OCI-LY3 (cell line): ENCODE data around the gene TTLL8.

ENCODE experiments used
- H2AFZ ChIP-seq: fragments of 200-600, 300-600 bp; shearing (Covaris generic); 2 replicates; pipeline ENCODE4 v1.6.0; 2014; ENCODE audit warnings: antibody characterized with exemption, low read depth, low read length
- H3K27ac ChIP-seq: fragments of 200-600, 300-600 bp; sonication (generic); 2 replicates; pipeline ENCODE4 v1.5.1; 2014; ENCODE audit warnings: mild to moderate bottlenecking, low read length, moderate library complexity, mixed read lengths
- H3K27me3 ChIP-seq: fragments of 200-600, 300-600 bp; sonication (generic); 2 replicates; pipeline ENCODE4 v1.6.1; 2014; ENCODE audit warnings: low read depth, low read length, mixed read lengths
- H3K36me3 ChIP-seq: fragments of 200-600, 300-600 bp; sonication (generic); replicated peaks from 2 replicates; pipeline ENCODE3; 2014; ENCODE audit warnings: low read depth, low read length, mixed read lengths
- H3K4me1 ChIP-seq: fragments of 300-600, 200-600 bp; sonication (generic); 2 replicates; pipeline ENCODE4 v1.6.1; 2014; ENCODE audit warnings: low read length, mixed read lengths
- H3K4me2 ChIP-seq: fragments of 200-600, 300-600 bp; sonication (generic); 2 replicates; pipeline ENCODE4 v1.6.1; 2014; ENCODE audit warnings: low read length, mixed read lengths
- H3K4me3 ChIP-seq: fragments of 300-600, 200-600 bp; sonication (generic); 2 replicates; pipeline ENCODE4 v1.5.1; 2014; ENCODE audit warnings: antibody characterized with exemption, mild to moderate bottlenecking, low read length, moderate library complexity
- H3K79me2 ChIP-seq: fragments of 300-600, 200-600 bp; shearing (Covaris generic); 2 replicates; pipeline ENCODE4 v1.6.1; 2014; ENCODE audit warnings: mild to moderate bottlenecking, low read length, mixed read lengths
- H3K9ac ChIP-seq: fragments of 300-600, 200-600 bp; shearing (Covaris generic); 2 replicates; pipeline ENCODE4 v1.6.0; 2014; ENCODE audit warnings: mild to moderate bottlenecking, low read length, moderate library complexity
- H3K9me3 ChIP-seq: fragments of 200-600, 300-600 bp; shearing (Covaris generic); 2 replicates; pipeline ENCODE4 v1.6.1; 2014; ENCODE audit warnings: low read length, mixed read lengths; ENCODE audit not compliant: insufficient read depth
- H4K20me1 ChIP-seq: fragments of 200-600, 300-600 bp; sonication (generic); 2 replicates; pipeline ENCODE4 v1.6.1; 2016; ENCODE audit warnings: low read length, mixed read lengths; ENCODE audit not compliant: insufficient read depth
- EZH2phosphoT487 ChIP-seq: fragments of 200-600 bp; shearing (Covaris generic); IDR thresholded peaks from 2 replicates; pipeline ENCODE4 v1.6.1; 2018; ENCODE audit warnings: antibody characterized with exemption, mixed run types, low read depth
- TF ChIP-seq, protein P1 (sequence below): fragments of 200-600, 300-600 bp; sonication (generic); IDR thresholded peaks from 2 replicates; pipeline ENCODE4 v1.5.1; 2014; ENCODE audit warnings: antibody characterized with exemption, low read length, low read depth

Gene TTLL8

DNA sequence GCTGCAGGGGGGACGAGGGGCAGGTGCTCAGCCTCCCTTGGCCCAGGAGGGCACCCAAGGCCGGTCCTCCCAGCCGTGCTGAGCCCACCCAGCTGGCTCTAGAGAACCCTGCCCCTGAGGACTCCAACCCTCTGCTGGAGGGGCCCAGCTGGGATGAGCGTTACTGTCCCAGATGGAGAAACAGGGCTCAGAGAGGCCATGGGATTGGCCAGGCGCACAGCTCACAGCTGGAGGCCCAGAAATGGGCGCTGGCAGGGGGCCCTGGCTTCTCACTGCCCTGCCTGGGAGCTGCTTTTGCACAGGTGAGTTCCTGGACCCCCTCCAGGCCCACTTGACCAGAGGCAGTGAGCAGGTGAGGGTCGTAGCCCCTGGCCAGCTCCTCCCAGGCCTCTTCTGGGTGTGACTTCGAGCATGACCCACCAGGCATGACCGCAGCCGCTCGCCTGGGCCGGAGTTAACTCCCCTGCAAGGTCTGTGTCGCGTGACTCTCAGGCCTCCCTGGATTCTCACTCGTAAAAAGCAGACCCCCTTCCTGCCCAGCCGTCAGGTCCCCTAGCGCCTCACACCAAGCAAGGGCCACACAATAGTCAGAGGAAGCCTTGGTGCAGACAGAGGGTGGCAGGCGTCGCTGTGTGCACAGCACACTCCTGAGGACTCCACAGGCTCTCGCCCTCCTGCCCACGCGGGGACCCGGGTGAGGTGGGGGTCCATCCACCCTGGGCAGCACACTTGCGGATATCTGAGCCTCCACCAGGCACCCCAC is 25.8 kb downstream of the TTLL8 start:
- Histone ChIP-seq H3K9ac (no peak overlapping the region), H3K9me3 (no peaks in the 10 kb centered on the region), H3K4me3 (no peak overlapping the region), H3K36me3 (no peaks in the 10 kb centered on the region), H3K79me2 (no peaks in the 10 kb centered on the region), H3K4me1 (no peaks in the 10 kb centered on the region; the same call in 1 of the 2 replicates), H2AFZ (no peak overlapping the region), H3K27ac (no peak overlapping the region), H3K4me2 (no peak overlapping the region), H3K27me3 (no peaks in the 10 kb centered on the region), H4K20me1 (no peaks in the 10 kb centered on the region)
- TF ChIP-seq, protein P1, sequence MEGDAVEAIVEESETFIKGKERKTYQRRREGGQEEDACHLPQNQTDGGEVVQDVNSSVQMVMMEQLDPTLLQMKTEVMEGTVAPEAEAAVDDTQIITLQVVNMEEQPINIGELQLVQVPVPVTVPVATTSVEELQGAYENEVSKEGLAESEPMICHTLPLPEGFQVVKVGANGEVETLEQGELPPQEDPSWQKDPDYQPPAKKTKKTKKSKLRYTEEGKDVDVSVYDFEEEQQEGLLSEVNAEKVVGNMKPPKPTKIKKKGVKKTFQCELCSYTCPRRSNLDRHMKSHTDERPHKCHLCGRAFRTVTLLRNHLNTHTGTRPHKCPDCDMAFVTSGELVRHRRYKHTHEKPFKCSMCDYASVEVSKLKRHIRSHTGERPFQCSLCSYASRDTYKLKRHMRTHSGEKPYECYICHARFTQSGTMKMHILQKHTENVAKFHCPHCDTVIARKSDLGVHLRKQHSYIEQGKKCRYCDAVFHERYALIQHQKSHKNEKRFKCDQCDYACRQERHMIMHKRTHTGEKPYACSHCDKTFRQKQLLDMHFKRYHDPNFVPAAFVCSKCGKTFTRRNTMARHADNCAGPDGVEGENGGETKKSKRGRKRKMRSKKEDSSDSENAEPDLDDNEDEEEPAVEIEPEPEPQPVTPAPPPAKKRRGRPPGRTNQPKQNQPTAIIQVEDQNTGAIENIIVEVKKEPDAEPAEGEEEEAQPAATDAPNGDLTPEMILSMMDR = no peak
- no peak for TF ChIP-seq EZH2phosphoT487

DNA sequence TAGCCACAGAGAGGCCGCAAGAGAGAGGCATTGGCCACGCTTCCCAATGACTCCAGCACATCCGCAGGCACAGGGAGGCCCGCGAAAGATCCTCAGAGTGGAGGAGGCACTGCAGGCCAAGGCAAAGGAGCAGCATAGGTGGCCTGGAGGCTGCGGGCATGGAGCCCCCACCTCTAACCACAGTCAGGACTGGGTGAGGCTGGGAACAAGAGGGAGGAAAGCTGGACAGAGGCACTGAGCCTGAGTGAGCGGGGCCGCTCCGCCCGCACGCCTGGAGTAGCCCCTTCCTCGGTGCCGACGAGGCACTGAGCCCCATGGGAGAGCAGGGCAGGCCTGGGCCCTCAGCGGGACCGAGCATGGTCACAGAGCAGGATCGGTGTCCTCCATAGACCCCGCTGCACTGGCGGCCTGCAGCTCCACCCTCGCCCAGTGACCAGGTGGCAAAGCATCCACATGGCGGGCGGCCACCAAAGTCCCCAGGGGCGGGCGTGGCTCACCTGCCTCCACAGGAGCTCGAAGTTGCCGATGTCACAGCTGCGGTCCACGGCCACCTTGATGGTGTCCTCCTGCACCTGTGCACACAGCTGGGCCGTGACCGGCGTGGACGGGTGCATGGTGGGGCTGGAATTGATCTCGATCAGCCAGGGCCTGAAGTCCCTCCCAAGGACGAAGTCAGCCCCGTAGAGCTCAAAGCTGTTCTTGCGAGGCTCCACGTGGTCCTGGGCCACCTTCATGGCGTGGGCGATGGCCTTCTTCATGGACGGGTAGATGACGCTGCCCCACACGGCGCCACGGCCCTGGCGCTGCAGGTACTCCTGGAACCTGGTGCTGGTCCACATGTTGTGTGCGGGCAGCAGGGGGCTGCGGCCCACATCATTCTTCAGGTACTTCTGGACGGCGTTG is 26.7 kb downstream of the TTLL8 start:
- no peak for TF ChIP-seq EZH2phosphoT487
- TF ChIP-seq, protein P1 = no peak
- Histone ChIP-seq H3K9ac (no peak overlapping the region), H3K27ac (no peak overlapping the region), H3K4me3 (no peak overlapping the region), H3K9me3 (no peaks in the 10 kb centered on the region), H3K4me1 (no peaks in the 10 kb centered on the region; the same call in 1 of the 2 replicates), H3K79me2 (no peaks in the 10 kb centered on the region), H2AFZ (no peak overlapping the region), H3K4me2 (no peak overlapping the region), H3K27me3 (no peaks in the 10 kb centered on the region), H4K20me1 (no peaks in the 10 kb centered on the region), H3K36me3 (no peaks in the 10 kb centered on the region)

DNA sequence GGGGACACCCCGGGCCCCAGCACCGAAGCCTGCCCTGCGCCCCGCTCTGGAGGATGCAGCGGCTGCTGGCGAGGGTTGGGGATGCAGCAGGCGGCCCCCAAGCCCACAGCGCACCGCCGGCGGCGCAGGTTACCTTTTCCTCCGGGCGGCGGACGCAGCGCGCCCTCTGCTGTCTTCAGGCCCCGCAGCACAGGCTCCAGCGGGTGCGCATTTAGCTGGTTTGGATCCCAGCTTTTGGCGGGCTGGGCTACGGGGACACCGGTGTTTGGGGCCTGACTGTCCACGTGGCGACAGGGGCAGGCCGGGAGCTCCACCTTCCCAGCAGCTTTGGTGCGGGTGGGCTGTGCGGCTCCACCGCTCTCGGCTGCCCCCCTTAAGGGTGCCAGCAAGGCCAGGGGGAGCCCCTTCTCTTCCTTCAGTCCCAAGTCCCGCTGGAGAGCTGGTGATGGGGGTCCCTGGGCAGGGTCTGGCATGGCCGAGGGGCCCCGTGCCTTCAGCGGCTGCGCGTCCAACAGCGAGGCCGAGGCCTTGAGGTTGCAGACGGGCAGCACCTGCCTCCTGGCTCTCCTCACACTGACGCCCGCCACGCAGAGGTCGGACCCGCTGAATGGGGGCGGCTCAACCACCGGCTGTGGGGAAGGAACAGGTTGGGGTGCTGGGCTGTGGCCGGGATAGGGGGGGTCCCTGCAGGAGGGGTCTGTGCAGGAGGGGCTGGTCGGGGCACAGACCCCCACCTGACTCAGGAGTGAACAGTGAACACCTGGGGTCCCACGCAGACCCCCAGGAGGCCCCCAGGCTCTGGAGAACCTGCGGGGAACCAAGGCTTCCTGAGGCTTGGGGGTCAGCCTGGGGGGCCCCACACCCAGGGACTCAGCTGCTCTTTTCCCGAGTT is 27.6 kb downstream of the TTLL8 start:
- peak overlapping the region; percentile 95 for H3K4me2 ChIP-seq

More for the DNA sequence above, 27.6 kb downstream of the TTLL8 start:
- Histone ChIP-seq H4K20me1 (no peaks in the 10 kb centered on the region), H3K9ac (peak overlapping the region; percentile 48; the same call in 1 of the 2 replicates), H3K9me3 (no peaks in the 10 kb centered on the region), H3K79me2 (no peaks in the 10 kb centered on the region), H3K4me3 (peak overlapping the region; percentile 77), H2AFZ (peak overlapping the region; percentile 93; the same call in 1 of the 2 replicates), H3K27ac (no peak overlapping the region), H3K4me1 (no peaks in the 10 kb centered on the region; the same call in 1 of the 2 replicates), H3K36me3 (no peaks in the 10 kb centered on the region), H3K27me3 (no peaks in the 10 kb centered on the region)
- TF ChIP-seq EZH2phosphoT487 = no peak
- TF ChIP-seq, protein P1 = peak; percentile 79
